HG02938 (cell line): ENCODE measurements around the gene S100Z.
A peak's percentile ranks its signal among the peaks of the same experiment; 100 is the strongest.
"Not testable (repeated sequence)": the region's sequence is repeated elsewhere in the genome, so short reads cannot be mapped to it uniquely, and the experiment has no call there.

Experiments
- ATAC-seq: cut with Tn5 transposase; IDR thresholded peaks from one replicate; pipeline ENCODE4 v1.9.1; 2021; ENCODE audit warnings: mild to moderate bottlenecking, moderate library complexity; ENCODE audit not compliant: unreplicated experiment

Gene S100Z

GRCh38 chr5:76867827-76868693, 18.2 kb downstream of the S100Z start:
- ATAC-seq: peak; percentile 68

GRCh38 chr5:76870046-76870445, 20.2 kb downstream of the S100Z start:
- ATAC-seq: no peak

- no peak for ATAC-seq
Observed at GRCh38 chr5:76874088-76874581, 24.3 kb downstream of the S100Z start.

- no peak for ATAC-seq
Observed at GRCh38 chr5:76888733-76889300, 39.0 kb downstream of the S100Z start.

GRCh38 chr5:76893294-76893693, 43.5 kb downstream of the S100Z start:
- ATAC-seq: no peak

- no peak for ATAC-seq
Observed at GRCh38 chr5:76896196-76896595, 46.4 kb downstream of the S100Z start.

GRCh38 chr5:76901522-76901921, 51.7 kb downstream of the S100Z start:
- no peak for ATAC-seq

- no peak for ATAC-seq
Observed at GRCh38 chr5:76908166-76908565, 58.4 kb downstream of the S100Z start.

- ATAC-seq: not testable (repeated sequence)
Observed at GRCh38 chr5:76910344-76910933, 60.6 kb downstream of the S100Z start.

GRCh38 chr5:76914671-76915070, 64.9 kb downstream of the S100Z start:
- not testable (repeated sequence) for ATAC-seq

GRCh38 chr5:76918539-76918938, 68.7 kb downstream of the S100Z start:
- no peak for ATAC-seq

GRCh38 chr5:76920491-76920890, 70.7 kb downstream of the S100Z start:
- ATAC-seq: no peak

GRCh38 chr5:76926329-76927105, 76.7 kb downstream of the S100Z start:
- no peak for ATAC-seq

- ATAC-seq: no peak
Observed at GRCh38 chr5:76927961-76928360, 78.1 kb downstream of the S100Z start.

- ATAC-seq: no peak
Observed at GRCh38 chr5:76930083-76930482, 80.3 kb downstream of the S100Z start.

- no peak for ATAC-seq
Observed at GRCh38 chr5:76938177-76938576, 88.4 kb downstream of the S100Z start.

- ATAC-seq: no peak
Observed at GRCh38 chr5:76941000-76941399, 91.2 kb downstream of the S100Z start.

- ATAC-seq: no peak
Observed at GRCh38 chr5:76941442-76941841, 91.6 kb downstream of the S100Z start.

GRCh38 chr5:76942581-76942980, 92.8 kb downstream of the S100Z start:
- ATAC-seq: no peak

GRCh38 chr5:76943006-76943405, 93.2 kb downstream of the S100Z start:
- ATAC-seq: no peak

GRCh38 chr5:76944638-76945037, 94.8 kb downstream of the S100Z start:
- no peak for ATAC-seq
